Measurements from ENCODE around the gene PLXDC2.

The PLXDC2 gene

GRCh38 chr10:20166096-20166675 is 350.0 kb downstream of the PLXDC2 start:
- Mint-ChIP-seq H3K9me3 (no peaks in the 10 kb centered on the region), H3K27me3 (ENCODE audit: low read depth) (no peaks in the 10 kb centered on the region), H3K4me3 (no peak overlapping the region), H3K27ac (peak overlapping the region; percentile 51 to 71 (median 70)), H3K36me3 (ENCODE audit: low read depth) (peaks cover 10% of the 10 kb centered on the region), H3K4me1 (peaks cover 23% of the 10 kb centered on the region)
- TF ChIP-seq CTCF (IDR thresholded peaks at IDR 0.05; ENCODE audit: unreplicated experiment in 3 of 3), result no peak

GRCh38 chr10:20170661-20171060 is 354.4 kb downstream of the PLXDC2 start:
- H3K27ac Mint-ChIP-seq, result no peak overlapping the region
- H3K4me1 Mint-ChIP-seq, result peaks cover 31% of the 10 kb centered on the region
- no peaks in the 10 kb centered on the region for H3K27me3 Mint-ChIP-seq (ENCODE audit: low read depth)
- no peaks in the 10 kb centered on the region for H3K9me3 Mint-ChIP-seq
- H3K4me3 Mint-ChIP-seq, result no peak overlapping the region
- peaks cover under 1% of the 10 kb centered on the region for H3K36me3 Mint-ChIP-seq (ENCODE audit: low read depth)
- no peak for TF ChIP-seq CTCF (IDR thresholded peaks at IDR 0.05; ENCODE audit: unreplicated experiment in 3 of 3)

- H3K4me1 Mint-ChIP-seq, result peaks cover 18% of the 10 kb centered on the region
- H3K4me3 Mint-ChIP-seq, result no peak overlapping the region
- no peaks in the 10 kb centered on the region for H3K9me3 Mint-ChIP-seq
These were observed 356.8 kb downstream of the PLXDC2 start for GRCh38 chr10:20173046-20173445.

GRCh38 chr10:20175719-20176118 is 359.5 kb downstream of the PLXDC2 start:
- H3K36me3 Mint-ChIP-seq (ENCODE audit: low read depth), result peaks cover 6% of the 10 kb centered on the region
- H3K9me3 Mint-ChIP-seq, result no peaks in the 10 kb centered on the region
- no peaks in the 10 kb centered on the region for H3K27me3 Mint-ChIP-seq (ENCODE audit: low read depth)
- TF ChIP-seq CTCF (IDR thresholded peaks at IDR 0.05; ENCODE audit: unreplicated experiment in 3 of 3), result no peak
- no peak overlapping the region for H3K27ac Mint-ChIP-seq
- H3K4me3 Mint-ChIP-seq, result no peak overlapping the region
- H3K4me1 Mint-ChIP-seq, result peaks cover 18% of the 10 kb centered on the region

More at GRCh38 chr10:20173046-20173445, 356.8 kb downstream of the PLXDC2 start:
- Mint-ChIP-seq H3K27me3 (ENCODE audit: low read depth) (no peaks in the 10 kb centered on the region), H3K36me3 (ENCODE audit: low read depth) (peaks cover 3% of the 10 kb centered on the region), H3K27ac (peak overlapping the region in 1 of 3 experiments; percentile 35)
- no peak for TF ChIP-seq CTCF (IDR thresholded peaks at IDR 0.05; ENCODE audit: unreplicated experiment in 3 of 3)

- Mint-ChIP-seq H3K4me3 (no peak overlapping the region), H3K27ac (peak overlapping the region in 1 of 3 experiments; percentile 3), H3K36me3 (ENCODE audit: low read depth) (peaks cover 6% of the 10 kb centered on the region), H3K4me1 (no peaks in the 10 kb centered on the region), H3K27me3 (ENCODE audit: low read depth) (peaks cover 4% of the 10 kb centered on the region), H3K9me3 (no peaks in the 10 kb centered on the region)
- TF ChIP-seq CTCF (IDR thresholded peaks at IDR 0.05; ENCODE audit: unreplicated experiment in 3 of 3), result no peak
These were observed 364.5 kb downstream of the PLXDC2 start for GRCh38 chr10:20180766-20181165.

GRCh38 chr10:20181434-20181833 is 365.2 kb downstream of the PLXDC2 start:
- no peak overlapping the region for H3K27ac Mint-ChIP-seq
- H3K27me3 Mint-ChIP-seq (ENCODE audit: low read depth), result peaks cover 4% of the 10 kb centered on the region
- no peak overlapping the region for H3K4me3 Mint-ChIP-seq
- no peak for TF ChIP-seq CTCF (IDR thresholded peaks at IDR 0.05; ENCODE audit: unreplicated experiment in 3 of 3)
- H3K4me1 Mint-ChIP-seq, result no peaks in the 10 kb centered on the region
- peaks cover 3% of the 10 kb centered on the region for H3K36me3 Mint-ChIP-seq (ENCODE audit: low read depth)
- H3K9me3 Mint-ChIP-seq, result no peaks in the 10 kb centered on the region
